C4-2B (cell line): ENCODE data around the gene JARID2.

Source experiments
- H3K27ac ChIP-seq: fragments of 450-650 bp; 2 replicates; pipeline ENCODE4 v1.5.1; 2017
- ZFX ChIP-seq: fragments of 450-650 bp; IDR thresholded peaks from 2 replicates; pipeline ENCODE4 v1.6.1; 2017
- TF ChIP-seq, protein P1 (sequence below): fragments of 450-650 bp; conservative IDR thresholded peaks from 2 replicates; pipeline ENCODE4 v1.5.1; 2017; ENCODE audit warnings: mild to moderate bottlenecking

The JARID2 gene

DNA sequence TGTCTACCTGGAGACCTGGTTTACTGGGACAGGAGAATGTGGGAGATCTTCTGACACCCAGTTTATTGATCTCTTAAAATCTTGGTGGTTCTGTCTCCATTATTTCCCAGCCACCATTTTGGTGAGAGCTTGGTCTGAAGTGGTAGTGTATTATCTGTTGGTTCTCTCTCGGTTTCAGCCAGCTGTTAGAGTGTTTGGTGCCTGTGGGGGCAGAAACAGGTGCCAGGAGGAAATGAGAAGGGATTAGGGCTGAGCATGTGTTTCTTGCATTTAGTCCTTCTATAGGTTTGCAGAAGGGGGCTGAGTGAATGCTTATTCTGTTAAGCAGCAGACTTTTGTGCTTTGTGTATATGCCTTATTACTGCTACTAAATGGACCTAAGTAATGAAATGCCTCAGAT, 9.6 kb downstream of the JARID2 start:
- no peak for TF ChIP-seq ZFX
- TF ChIP-seq, protein P1, sequence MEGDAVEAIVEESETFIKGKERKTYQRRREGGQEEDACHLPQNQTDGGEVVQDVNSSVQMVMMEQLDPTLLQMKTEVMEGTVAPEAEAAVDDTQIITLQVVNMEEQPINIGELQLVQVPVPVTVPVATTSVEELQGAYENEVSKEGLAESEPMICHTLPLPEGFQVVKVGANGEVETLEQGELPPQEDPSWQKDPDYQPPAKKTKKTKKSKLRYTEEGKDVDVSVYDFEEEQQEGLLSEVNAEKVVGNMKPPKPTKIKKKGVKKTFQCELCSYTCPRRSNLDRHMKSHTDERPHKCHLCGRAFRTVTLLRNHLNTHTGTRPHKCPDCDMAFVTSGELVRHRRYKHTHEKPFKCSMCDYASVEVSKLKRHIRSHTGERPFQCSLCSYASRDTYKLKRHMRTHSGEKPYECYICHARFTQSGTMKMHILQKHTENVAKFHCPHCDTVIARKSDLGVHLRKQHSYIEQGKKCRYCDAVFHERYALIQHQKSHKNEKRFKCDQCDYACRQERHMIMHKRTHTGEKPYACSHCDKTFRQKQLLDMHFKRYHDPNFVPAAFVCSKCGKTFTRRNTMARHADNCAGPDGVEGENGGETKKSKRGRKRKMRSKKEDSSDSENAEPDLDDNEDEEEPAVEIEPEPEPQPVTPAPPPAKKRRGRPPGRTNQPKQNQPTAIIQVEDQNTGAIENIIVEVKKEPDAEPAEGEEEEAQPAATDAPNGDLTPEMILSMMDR: no peak
- no peak overlapping the region for H3K27ac ChIP-seq

DNA sequence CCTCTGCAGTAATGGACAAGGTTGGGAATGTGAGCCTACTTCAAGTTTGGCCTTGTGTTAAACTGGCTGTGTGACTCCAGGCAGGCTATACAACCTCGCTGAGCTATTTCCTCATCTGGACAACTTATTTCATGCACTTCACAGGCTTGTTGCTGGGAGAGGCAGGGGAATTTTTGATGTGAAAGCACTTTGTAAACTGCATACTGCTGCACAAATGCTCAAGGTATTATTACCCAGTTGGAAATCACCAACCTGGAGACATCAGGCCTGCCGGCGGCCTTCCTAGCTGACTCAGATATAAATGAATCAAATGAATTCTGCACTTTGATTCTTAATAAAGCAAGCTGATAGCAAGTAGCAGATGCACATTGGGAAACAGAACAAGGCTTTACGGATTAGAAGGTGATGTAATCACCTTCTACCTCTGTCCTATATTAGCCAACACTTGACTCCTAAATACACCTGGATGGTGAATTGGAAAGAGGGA, 10.1 kb downstream of the JARID2 start:
- no peak overlapping the region for H3K27ac ChIP-seq
- no peak for TF ChIP-seq ZFX
- TF ChIP-seq, protein P1: no peak

DNA sequence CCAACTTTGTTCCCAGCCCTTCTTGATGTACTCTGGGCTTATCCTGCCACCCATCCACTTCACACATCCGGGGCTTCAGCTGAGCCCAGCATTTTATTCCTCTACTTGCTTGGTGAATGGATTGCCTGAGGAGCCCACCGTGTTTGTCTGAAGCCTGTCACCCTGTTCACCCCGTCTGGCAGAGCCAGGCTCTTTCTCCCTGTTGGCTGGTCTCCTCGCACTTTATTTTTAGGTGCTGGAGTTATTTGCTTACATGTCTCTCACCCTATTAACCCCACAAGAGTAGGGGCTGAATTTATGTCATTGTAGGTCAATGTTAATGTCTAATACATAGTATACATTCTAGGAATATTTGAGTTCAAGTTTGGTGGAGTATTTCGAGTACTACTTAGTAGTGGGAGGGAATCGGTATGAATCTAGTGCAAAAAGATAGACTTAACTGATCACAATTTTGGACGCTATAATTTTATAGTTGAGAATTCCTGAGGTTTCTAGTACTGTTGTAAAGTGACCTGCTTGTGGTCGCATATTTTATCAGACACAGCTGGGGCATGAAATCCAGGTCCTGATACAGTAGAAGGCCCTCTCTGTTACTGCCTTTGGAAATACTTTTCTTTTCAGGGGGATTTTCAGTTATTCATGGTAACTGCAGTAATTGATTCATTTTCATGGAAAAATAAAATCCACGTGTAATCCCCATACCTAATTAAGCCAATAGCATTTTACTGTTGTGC, 10.8 kb downstream of the JARID2 start:
- TF ChIP-seq, protein P1: no peak
- TF ChIP-seq ZFX: no peak

DNA sequence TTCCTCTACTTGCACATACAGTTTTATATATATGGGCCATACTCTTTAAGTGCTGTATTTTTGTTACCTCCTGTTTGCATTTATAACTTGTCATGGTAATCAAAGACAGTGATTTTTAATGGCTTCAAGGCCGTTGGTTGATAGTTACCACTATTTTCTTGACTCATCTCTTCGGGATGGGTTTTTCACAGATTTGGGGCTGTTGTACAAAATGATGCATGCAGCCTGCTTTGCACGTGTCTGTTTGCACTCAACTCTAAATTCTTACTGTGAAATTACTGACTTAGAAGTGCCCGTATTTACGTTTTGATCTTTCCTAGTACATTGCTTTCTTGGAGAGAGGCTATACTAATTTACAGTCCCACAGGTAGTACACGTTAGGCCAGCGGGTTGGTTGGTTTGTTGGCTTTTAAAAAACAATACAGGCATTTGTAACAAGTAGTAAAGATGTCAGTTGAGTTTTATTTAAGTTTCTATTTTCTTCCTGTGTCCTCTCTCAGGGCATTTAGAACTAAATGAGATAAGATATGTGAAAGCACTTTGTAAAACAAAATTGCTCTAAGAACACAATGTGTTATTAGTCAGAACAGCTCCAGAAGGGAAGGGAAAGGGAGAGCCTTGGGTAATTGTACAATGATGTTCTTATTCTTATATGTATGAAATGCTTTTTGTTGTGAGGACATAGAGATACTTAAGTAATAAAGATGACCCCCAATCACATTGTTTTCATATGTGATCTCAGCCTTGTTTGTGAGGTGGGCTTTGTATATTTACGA, 11.7 kb downstream of the JARID2 start:
- TF ChIP-seq ZFX: no peak
- TF ChIP-seq, protein P1: no peak
- H3K27ac ChIP-seq: no peak overlapping the region

More for the DNA sequence above, 10.8 kb downstream of the JARID2 start:
- no peak overlapping the region for H3K27ac ChIP-seq

DNA sequence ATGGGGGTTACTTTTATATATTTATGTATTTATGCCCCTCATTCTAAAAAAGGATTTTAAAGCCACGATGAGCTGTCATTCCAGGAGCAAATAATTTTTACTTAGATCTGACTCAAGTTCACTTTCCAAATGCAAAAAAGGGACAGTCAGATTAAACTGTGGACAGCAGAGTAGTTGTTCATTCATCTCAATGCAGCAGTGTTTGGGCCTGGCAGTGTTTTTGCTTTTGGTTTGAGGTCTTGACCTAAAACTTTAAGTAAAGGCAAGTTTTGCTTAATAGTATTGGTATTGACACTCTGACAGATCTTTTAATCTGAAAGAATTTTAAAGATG, 13.9 kb downstream of the JARID2 start:
- TF ChIP-seq, protein P1: no peak
- no peak for TF ChIP-seq ZFX
- no peak overlapping the region for H3K27ac ChIP-seq

DNA sequence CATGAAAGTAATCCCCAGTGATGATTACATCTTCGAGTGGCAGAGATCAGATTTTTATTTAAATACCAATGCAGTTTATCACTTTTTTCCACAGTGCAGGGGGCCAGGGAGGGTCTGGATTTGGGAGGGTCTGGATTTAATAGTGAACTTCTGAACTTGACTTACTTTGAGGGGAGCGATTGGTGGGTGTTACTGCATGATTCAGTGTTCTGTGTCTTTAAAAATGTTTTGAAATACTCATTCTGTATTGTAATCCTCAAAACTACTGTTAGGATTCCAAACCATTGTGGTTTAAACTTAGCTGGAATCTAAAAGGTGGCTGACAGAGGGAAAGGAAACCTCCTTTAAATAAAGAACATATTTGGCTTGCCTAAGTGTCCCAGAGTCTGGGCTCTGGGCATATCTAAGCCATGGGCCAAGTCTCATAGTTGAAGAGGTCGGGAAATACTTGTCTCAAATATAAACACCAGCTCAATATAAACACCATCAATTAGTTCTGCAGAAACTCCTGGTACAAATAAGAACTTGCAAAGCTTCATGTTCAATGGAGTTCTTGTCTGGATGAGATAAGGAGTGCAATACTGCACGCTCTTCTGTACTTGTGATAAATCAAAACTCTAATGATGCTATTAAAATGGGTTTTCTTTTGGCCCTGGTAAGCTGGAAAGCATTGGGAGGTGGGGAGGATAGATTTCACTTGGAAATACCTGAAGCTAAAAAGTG, 14.4 kb downstream of the JARID2 start:
- TF ChIP-seq, protein P1: no peak
- TF ChIP-seq ZFX: no peak
- H3K27ac ChIP-seq: no peak overlapping the region
